Breast epithelium (tissue), 4 donors: ENCODE data around the gene SIRT3. TPM values are rescaled to one million over a fixed set of nuclear protein-coding genes. Genes with fewer than 3 reads are reported as not detected.

Experiments used
- DNase-seq, 2 donors: peaks; one replicate each; pipeline ENCODE4 v3.0.0-alpha.2; 2019; ENCODE audit warnings: low spot score in 2 of 2
- H3K27ac ChIP-seq, 2 donors: fragments of 200-600 bp; sonication (generic) in 1 of 2; one replicate each; pipeline ENCODE4 v1.5.1; 2016 to 2019; ENCODE audit warnings: mild to moderate bottlenecking in 1 of 2
- H3K27me3 ChIP-seq, 2 donors: fragments of 200-600 bp; sonication (generic) in 1 of 2; one replicate each; pipeline versions ENCODE4 v1.5.1 to v1.6.0; 2017 to 2019; ENCODE audit warnings: control low read depth in 1 of 2, mild to moderate bottlenecking in 1 of 2
- H3K36me3 ChIP-seq: fragments of 200-600 bp; one replicate; pipeline ENCODE4 v1.5.1; 2019
- H3K4me1 ChIP-seq, 2 donors: fragments of 200-600 bp; sonication (generic); one replicate each; pipeline ENCODE4 v1.5.1; 2016 to 2019; ENCODE audit warnings: control low read depth in 1 of 2
- H3K4me3 ChIP-seq, 3 donors: fragments of 200-600 bp; sonication (generic); 1 replicate in 2 of 3; 2 replicates in 1 of 3; pipeline ENCODE4 v1.5.1; 2016 to 2019; ENCODE audit warnings: mild to moderate bottlenecking in 3 of 3, moderate library complexity in 2 of 3
- H3K9me3 ChIP-seq, 2 donors: fragments of 200-600 bp; sonication (generic) in 1 of 2; one replicate each; pipeline ENCODE4 v1.5.1; 2016 to 2019; ENCODE audit warnings: control low read depth in 1 of 2
- CTCF ChIP-seq, 3 donors: fragments of 450-650 bp; IDR thresholded peaks; one replicate each; pipeline ENCODE4 v1.5.1; 2016 to 2017; ENCODE audit warnings: antibody characterized with exemption in 3 of 3, mild to moderate bottlenecking in 3 of 3, moderate library complexity in 3 of 3
- POLR2A ChIP-seq: fragments of 450-650 bp; IDR thresholded peaks from one replicate; pipeline ENCODE4 v1.6.1; 2016; ENCODE audit warnings: antibody characterized with exemption, mild to moderate bottlenecking, moderate library complexity
- POLR2AphosphoS5 ChIP-seq, 3 donors: sonication (generic); formaldehyde crosslinking; IDR thresholded peaks; one replicate each; pipeline ENCODE4 v1.6.1; 2017; ENCODE audit warnings: antibody characterized with exemption in 3 of 3
- intact Hi-C: fragments of 100-400 bp; cut with DNase I; formaldehyde crosslinking; loops from one replicate; pipeline ENCODE4 v1.15.1; 2023; ENCODE audit warnings: low total_unique reads
- total RNA-seq, 3 donors: library from RNA; depleted of rRNA; stranded (reverse); fragments of >200 nt; gene quantifications; one replicate each; pipeline ENCODE4 v1.1.0, GENCODE V29; 2016

The SIRT3 gene
- total RNA-seq, 3 donors from 2014 or later, result 17.3 to 21.4 (median 19.3) TPM

- TF ChIP-seq POLR2AphosphoS5 (IDR thresholded peaks at IDR 0.05), result no peak
- no peak for TF ChIP-seq POLR2A
- TF ChIP-seq CTCF (IDR thresholded peaks at IDR 0.05), result no peak
- peaks cover 15 to 16% of the 10 kb centered on the region in 2 donors for H3K4me1 ChIP-seq
- no peak overlapping the region for H3K4me3 ChIP-seq
- intact Hi-C loops, result no loop called here
- no peak overlapping the region for H3K27ac ChIP-seq
- no peaks in the 10 kb centered on the region for H3K36me3 ChIP-seq
- H3K27me3 ChIP-seq, result no peaks in the 10 kb centered on the region
- no peaks in the 10 kb centered on the region for H3K9me3 ChIP-seq
- peak in 1 of 2 donors; percentile 13 for DNase-seq
Observed at GRCh38 chr11:204587-205109, 31.5 kb downstream of the SIRT3 start.

GRCh38 chr11:203945-204586 is 32.1 kb downstream of the SIRT3 start:
- Histone ChIP-seq H3K4me1 (peaks cover 10 to 11% of the 10 kb centered on the region in 2 donors), H3K27ac (no peak overlapping the region), H3K9me3 (no peaks in the 10 kb centered on the region), H3K36me3 (no peaks in the 10 kb centered on the region), H3K4me3 (no peak overlapping the region), H3K27me3 (no peaks in the 10 kb centered on the region)
- no peak for TF ChIP-seq POLR2A
- no peak for TF ChIP-seq POLR2AphosphoS5 (IDR thresholded peaks at IDR 0.05)
- no peak for TF ChIP-seq CTCF (IDR thresholded peaks at IDR 0.05)
- DNase-seq, result no peak
- intact Hi-C loops, result no loop called here

DNA sequence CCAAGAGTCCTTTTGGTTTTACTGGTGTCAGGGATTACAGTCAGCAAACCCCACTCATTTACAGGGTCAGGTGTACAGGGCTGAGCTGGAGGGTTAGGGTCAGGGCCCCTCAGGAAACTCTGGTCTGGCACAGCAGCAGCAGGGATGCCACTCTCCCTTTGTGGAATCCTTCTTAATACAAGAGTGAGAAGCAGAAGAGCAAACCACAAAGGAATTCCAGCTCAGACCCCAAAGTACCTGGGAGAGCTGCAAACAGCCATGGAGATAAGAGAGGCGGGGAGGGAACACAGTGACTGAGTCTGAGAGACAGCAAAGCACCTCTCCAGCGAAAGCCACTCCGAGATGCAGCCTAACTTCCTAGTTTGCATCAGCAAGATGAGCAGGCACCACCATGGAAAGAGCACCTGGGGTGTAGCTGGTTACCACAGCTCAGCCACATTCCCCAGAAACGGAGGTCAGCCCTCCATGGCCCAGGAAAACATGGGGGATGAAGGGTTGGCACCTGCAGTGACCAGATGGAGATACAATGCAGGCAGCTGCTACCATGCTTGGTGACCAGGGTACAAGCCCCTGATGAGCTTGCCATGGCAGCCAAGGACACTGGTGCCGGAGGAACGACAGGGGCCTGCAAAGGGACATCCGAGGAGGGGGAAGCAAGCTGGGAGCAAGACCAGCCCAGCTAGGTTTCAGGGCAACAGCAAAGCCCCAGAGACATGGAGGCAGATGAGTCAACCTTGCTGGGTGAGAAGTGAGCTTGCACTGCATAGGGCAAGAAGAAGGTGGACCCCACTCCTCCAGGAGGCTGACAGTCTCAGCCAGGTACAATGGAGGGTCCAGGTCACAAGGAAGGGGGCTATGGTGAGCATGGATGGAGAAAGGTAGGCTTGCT is 32.8 kb downstream of the SIRT3 start:
- H3K9me3 ChIP-seq, result no peaks in the 10 kb centered on the region
- no peak for TF ChIP-seq CTCF (IDR thresholded peaks at IDR 0.05)
- TF ChIP-seq POLR2AphosphoS5 (IDR thresholded peaks at IDR 0.05), result no peak
- H3K4me1 ChIP-seq, result peaks cover 9 to 10% of the 10 kb centered on the region in 2 donors
- no peaks in the 10 kb centered on the region for H3K27me3 ChIP-seq
- intact Hi-C loops, result no loop called here
- no peak overlapping the region for H3K27ac ChIP-seq
- H3K4me3 ChIP-seq, result no peak overlapping the region
- peak in 1 of 2 donors; percentile 30 for DNase-seq
- no peaks in the 10 kb centered on the region for H3K36me3 ChIP-seq

- intact Hi-C loops, result no loop called here
- Histone ChIP-seq H3K4me1 (peaks cover 9 to 10% of the 10 kb centered on the region in 2 donors), H3K27ac (no peak overlapping the region), H3K36me3 (no peaks in the 10 kb centered on the region), H3K27me3 (no peaks in the 10 kb centered on the region), H3K9me3 (no peaks in the 10 kb centered on the region), H3K4me3 (no peak overlapping the region)
- DNase-seq, result no peak
- TF ChIP-seq POLR2AphosphoS5 (IDR thresholded peaks at IDR 0.05), result no peak
- TF ChIP-seq CTCF (IDR thresholded peaks at IDR 0.05), result no peak
- no peak for TF ChIP-seq POLR2A
Observed at GRCh38 chr11:202490-202889, 33.7 kb downstream of the SIRT3 start.

- no peak for DNase-seq
- no peaks in the 10 kb centered on the region for H3K36me3 ChIP-seq
Observed at GRCh38 chr11:201966-202365, 34.2 kb downstream of the SIRT3 start.

More at GRCh38 chr11:201966-202365, 34.2 kb downstream of the SIRT3 start:
- Histone ChIP-seq H3K4me3 (no peak overlapping the region), H3K27me3 (no peaks in the 10 kb centered on the region), H3K4me1 (peaks cover 9 to 10% of the 10 kb centered on the region in 2 donors), H3K9me3 (no peaks in the 10 kb centered on the region), H3K27ac (no peak overlapping the region)
- TF ChIP-seq CTCF (IDR thresholded peaks at IDR 0.05) (no peak), POLR2A (no peak), POLR2AphosphoS5 (IDR thresholded peaks at IDR 0.05) (no peak)
- intact Hi-C loops, result no loop called here
